ENCODE measurements around the gene USP35.

- TF ChIP-seq POLR2A (IDR thresholded peaks at IDR 0.05; ENCODE audit: low read depth, low read length): no peak
- no peak for TF ChIP-seq POLR2AphosphoS5 (IDR thresholded peaks at IDR 0.05; ENCODE audit: low read depth, low read length)
- TF ChIP-seq SPI1 (IDR thresholded peaks at IDR 0.05; ENCODE audit: low read depth, low read length): no peak
Measured at GRCh38 chr11:78226684-78227680, 38.3 kb downstream of the USP35 start.

All from GM12891 (cell line).